Choroid plexus epithelial cell (primary cell): ENCODE results near the gene KRAS.

Source experiments
- DNase-seq: peaks from one replicate; pipeline ENCODE4 v3.0.0-alpha.2; 2010; ENCODE audit warnings: low read depth
- H3K4me3 ChIP-seq: 2 replicates; pipeline ENCODE4 v1.5.1; 2011; ENCODE audit warnings: low read depth, mild to moderate bottlenecking, control low read depth, low read length, moderate library complexity
- TF ChIP-seq, protein P1 (sequence below): conservative IDR thresholded peaks from 2 replicates; pipeline ENCODE4 v1.5.1; 2011; ENCODE audit warnings: low read depth, mild to moderate bottlenecking, control low read depth, inconsistent platforms, low read length, moderate library complexity

The KRAS gene

DNA sequence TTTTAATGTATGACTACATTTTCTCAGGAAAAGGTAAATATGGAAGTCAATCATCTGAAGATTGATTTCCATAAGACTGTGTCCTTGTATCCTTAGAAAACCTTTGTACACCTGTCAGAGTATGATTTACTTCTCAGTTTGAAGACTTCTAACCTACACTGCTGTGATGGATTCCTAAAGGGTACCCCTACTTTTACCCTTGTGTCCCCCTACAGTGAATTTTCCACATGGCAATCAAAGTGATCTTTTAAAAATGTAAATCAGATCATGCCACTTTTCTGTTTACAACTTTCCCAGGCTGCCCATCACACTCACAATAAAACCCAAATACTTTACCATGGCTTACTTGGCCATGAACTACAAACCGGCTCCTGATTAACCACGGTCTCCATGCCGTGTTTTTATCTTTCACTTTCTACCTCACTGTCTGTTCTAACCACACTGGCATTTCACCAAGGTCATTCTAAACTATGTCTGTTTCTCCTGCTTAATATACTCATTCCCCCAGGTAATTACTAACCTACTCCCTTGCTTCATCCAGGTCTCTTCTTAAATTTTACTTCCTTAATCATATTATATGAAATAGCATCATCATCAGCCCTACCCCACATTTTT is 63.8 kb downstream of the KRAS start:
- TF ChIP-seq, protein P1, sequence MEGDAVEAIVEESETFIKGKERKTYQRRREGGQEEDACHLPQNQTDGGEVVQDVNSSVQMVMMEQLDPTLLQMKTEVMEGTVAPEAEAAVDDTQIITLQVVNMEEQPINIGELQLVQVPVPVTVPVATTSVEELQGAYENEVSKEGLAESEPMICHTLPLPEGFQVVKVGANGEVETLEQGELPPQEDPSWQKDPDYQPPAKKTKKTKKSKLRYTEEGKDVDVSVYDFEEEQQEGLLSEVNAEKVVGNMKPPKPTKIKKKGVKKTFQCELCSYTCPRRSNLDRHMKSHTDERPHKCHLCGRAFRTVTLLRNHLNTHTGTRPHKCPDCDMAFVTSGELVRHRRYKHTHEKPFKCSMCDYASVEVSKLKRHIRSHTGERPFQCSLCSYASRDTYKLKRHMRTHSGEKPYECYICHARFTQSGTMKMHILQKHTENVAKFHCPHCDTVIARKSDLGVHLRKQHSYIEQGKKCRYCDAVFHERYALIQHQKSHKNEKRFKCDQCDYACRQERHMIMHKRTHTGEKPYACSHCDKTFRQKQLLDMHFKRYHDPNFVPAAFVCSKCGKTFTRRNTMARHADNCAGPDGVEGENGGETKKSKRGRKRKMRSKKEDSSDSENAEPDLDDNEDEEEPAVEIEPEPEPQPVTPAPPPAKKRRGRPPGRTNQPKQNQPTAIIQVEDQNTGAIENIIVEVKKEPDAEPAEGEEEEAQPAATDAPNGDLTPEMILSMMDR = no peak
- peak; percentile 76 for DNase-seq
- H3K4me3 ChIP-seq = no peak overlapping the region

DNA sequence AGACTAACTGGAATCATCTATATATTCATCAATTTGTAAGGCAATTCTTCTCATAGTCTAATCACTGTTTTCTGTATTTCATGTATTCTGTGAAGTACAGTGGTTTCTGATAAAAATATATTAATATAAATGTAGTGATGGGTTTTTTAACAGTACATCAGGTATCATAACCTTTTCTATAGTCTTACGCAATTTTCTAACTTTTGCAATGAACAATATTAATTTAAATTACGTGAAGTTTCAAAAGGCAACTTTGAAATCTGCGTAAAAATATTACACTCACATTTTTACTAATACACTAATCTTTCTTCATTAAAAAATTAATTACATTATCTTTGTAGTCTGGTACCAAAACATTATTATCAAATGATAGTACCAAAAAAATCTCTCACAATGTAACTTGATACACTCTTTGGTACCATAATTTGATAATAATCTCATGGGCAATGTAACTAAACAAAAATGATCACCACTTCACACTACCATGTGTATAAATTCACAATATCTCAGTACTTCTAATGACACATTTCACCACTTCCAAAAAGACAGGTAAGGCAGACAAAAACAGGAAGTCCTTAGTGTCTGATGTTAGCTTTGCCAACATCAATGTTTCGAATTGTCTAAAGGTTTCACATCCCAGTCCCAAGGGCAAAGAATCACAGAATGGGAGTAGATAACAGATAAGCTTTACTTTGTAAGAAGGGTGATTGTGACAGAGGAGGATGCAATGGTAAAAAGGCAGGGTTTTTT is 64.5 kb downstream of the KRAS start:
- DNase-seq = no peak

DNA sequence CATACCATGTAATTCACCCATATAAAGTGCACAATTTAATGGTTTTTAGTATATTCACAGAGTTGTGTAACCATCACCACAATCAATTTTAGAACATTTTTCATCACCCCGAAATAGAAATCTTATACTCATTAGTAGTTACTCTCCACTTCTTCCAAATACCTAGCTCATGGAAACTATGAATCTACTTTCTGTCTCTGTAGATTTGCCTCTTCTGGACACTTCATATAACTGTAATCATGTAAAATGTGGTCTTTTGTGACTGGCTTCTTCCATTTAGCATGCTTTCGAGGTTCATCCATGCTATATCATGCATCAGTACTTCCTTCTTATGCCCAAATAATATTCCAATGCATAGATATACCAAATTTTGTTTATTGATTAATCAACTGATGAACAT is 66.6 kb downstream of the KRAS start:
- DNase-seq = no peak

More for the DNA sequence above, 64.5 kb downstream of the KRAS start:
- TF ChIP-seq, protein P1 = no peak
- no peak overlapping the region for H3K4me3 ChIP-seq

DNA sequence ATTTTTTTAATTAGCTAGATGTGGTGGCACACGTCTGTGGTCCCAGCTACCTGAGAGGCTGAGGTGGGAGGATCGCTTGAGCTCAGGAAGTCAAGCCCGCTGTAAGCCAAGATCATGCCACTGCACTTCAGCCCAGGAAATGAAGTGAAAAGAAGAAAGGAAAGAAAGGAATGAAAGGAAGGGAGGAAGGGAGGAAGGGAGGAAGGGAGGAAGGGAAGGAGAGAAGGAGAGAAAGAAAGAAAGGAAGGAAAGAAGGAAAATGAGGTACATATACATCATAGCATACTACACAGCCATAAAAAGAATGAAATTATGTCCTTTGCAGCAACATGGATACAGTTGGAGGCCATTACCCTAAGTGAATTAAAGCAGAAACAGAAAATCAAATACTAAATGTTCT is 68.0 kb downstream of the KRAS start:
- TF ChIP-seq, protein P1 = no peak
- H3K4me3 ChIP-seq = no peak overlapping the region
- DNase-seq = no peak

More for the DNA sequence above, 66.6 kb downstream of the KRAS start:
- TF ChIP-seq, protein P1 = no peak
- no peak overlapping the region for H3K4me3 ChIP-seq

DNA sequence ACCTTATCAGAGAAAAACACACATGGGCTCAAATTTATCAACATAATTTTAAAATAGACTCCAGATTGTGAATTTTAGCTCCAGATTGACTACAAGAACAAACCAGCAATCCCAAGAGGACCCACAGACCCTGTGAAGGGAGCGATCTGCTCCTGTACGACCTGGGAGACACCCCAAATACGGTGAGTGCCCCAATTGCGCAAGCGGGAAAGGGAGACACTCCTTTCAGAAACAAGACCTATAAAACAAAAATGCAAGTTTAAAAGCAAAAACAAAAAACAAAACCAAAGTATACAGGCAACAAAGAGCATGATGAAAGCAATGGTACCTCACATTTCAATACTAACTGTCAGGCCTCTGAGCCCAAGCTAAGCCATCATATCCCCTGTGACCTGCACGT is 87.9 kb downstream of the KRAS start:
- H3K4me3 ChIP-seq = no peak overlapping the region
- TF ChIP-seq, protein P1 = no peak

DNA sequence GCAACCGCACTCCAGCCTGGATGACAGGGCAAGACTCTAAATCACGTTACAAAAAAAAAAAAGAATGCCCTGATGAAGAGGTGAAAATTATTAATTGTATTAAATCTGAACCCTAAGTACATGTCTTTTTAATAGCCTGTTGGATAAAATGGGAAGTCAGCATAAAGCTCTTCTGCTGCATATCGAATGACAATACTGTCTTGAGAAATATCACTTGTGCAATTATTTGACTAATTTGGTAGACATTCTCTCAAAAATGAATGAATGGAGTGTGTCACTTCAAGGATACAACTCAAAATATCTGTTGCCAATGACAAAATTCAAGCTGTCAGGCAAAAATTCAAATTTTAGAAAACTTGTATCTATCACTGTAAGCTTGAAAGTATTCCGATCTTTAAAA is 94.7 kb downstream of the KRAS start:
- H3K4me3 ChIP-seq = no peak overlapping the region
- DNase-seq = no peak
- TF ChIP-seq, protein P1 = no peak

More for the DNA sequence above, 87.9 kb downstream of the KRAS start:
- DNase-seq = no peak
